HG03025 (cell line): ENCODE data around the gene RNF166.
"Not testable (repeated sequence)": the region's sequence is repeated elsewhere in the genome, so short reads cannot be mapped to it uniquely, and the experiment has no call there.

Experiments
- ATAC-seq: cut with Tn5 transposase; IDR thresholded peaks from one replicate; pipeline ENCODE4 v1.9.1; 2021; ENCODE audit warnings: mild to moderate bottlenecking, moderate library complexity; ENCODE audit not compliant: unreplicated experiment, low FRiP score

The RNF166 gene

GRCh38 chr16:88680554-88681083, 25.6 kb downstream of the RNF166 start:
- ATAC-seq: no peak

- ATAC-seq: no peak
Measured at GRCh38 chr16:88678224-88678979, 27.8 kb downstream of the RNF166 start.

GRCh38 chr16:88677721-88678120, 28.5 kb downstream of the RNF166 start:
- no peak for ATAC-seq

- ATAC-seq: no peak
Measured at GRCh38 chr16:88676502-88677242, 29.5 kb downstream of the RNF166 start.

- no peak for ATAC-seq
Measured at GRCh38 chr16:88673716-88674379, 32.4 kb downstream of the RNF166 start.

- no peak for ATAC-seq
Measured at GRCh38 chr16:88672776-88673175, 33.4 kb downstream of the RNF166 start.

GRCh38 chr16:88671806-88672205, 34.4 kb downstream of the RNF166 start:
- ATAC-seq: no peak

- ATAC-seq: no peak
Measured at GRCh38 chr16:88669980-88670379, 36.2 kb downstream of the RNF166 start.

GRCh38 chr16:88669493-88669892, 36.7 kb downstream of the RNF166 start:
- ATAC-seq: not testable (repeated sequence)

- ATAC-seq: no peak
Measured at GRCh38 chr16:88667461-88667860, 38.7 kb downstream of the RNF166 start.

GRCh38 chr16:88665570-88665969, 40.6 kb downstream of the RNF166 start:
- no peak for ATAC-seq

- no peak for ATAC-seq
Measured at GRCh38 chr16:88665148-88665547, 41.1 kb downstream of the RNF166 start.

GRCh38 chr16:88662843-88663606, 43.2 kb downstream of the RNF166 start, which contains the start of gene MVD:
MVD (minus strand) TSS chr16:88663091; CDS start chr16:88663080, 11 bp downstream.
- ATAC-seq: peak; percentile 87

GRCh38 chr16:88662222-88662842, 43.9 kb downstream of the RNF166 start:
- peak; percentile 6 for ATAC-seq

- no peak for ATAC-seq
Measured at GRCh38 chr16:88661468-88661867, 44.7 kb downstream of the RNF166 start.

GRCh38 chr16:88659160-88659559, 47.0 kb downstream of the RNF166 start:
- no peak for ATAC-seq

- ATAC-seq: no peak
Measured at GRCh38 chr16:88658714-88659113, 47.5 kb downstream of the RNF166 start.

GRCh38 chr16:88657371-88657770, 48.8 kb downstream of the RNF166 start:
- ATAC-seq: no peak

GRCh38 chr16:88656291-88656980, 49.8 kb downstream of the RNF166 start:
- ATAC-seq: no peak
